NCI-H1105 treated with DMSO at 0.1 percent for 48 hours (cell line): Measurements from ENCODE around the gene CAMK2G.
"Not testable (repeated sequence)": the region's sequence is repeated elsewhere in the genome, so short reads cannot be mapped to it uniquely, and the experiment has no call there.

ENCODE experiments used
- DNase-seq: peaks from one replicate; lab custom pipeline; 2025; lab: John Stamatoyannopoulos, UW

Gene CAMK2G

DNA sequence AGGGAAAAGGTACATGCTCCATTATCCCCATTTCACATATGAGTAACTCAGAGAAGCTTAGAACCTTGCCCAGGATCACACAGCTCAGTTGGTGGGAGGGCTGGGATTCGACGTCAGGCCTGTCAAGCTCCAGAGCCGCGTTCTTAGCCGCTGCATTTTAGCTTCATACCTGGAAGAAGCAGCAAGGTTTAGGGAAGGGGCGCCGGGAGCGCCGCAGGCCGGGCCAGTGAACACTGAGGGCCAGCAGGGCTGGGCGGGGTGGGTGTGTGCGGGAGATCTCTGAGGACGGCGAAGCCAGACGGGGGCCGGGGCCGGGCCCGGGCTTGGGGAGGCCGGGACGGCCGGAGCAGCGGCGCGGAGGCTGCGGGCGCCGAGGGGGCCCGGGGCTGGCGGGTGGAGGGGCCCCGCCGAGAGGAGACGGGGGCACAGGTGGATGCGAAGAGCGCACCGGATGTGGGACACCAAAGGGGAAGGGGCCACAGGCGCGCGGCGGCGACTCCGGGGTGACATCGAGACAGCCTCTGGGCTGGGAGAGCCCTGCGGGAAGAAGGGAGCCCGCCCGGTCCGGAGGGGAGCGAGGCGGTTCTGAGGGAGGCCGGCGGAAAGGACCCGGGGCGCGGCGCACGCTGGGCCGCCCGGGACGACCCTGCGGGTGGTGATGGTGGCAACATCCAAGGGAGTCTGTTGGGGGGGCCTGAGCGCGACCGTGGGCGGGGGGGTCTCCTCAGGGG is 63.5 kb downstream of the CAMK2G start:
- DNase-seq: no peak

DNA sequence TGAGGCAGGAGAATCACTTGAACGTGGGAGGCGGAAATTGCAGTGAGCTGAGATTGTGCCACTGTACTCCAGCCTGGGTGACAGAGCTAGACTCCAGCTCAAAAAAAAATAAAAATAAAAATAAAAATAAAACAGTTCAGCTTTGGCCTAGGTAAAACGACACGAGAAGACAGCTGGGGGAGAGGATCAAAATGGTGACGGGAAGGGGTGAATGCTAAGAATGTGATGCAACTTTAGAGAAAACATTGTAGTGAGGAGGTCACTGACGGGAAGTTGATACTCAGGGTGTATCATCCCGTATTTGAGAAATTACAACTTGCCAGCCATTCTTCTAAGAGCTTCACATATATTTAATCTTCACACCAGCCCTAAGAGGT is 64.0 kb downstream of the CAMK2G start:
- DNase-seq: no peak

DNA sequence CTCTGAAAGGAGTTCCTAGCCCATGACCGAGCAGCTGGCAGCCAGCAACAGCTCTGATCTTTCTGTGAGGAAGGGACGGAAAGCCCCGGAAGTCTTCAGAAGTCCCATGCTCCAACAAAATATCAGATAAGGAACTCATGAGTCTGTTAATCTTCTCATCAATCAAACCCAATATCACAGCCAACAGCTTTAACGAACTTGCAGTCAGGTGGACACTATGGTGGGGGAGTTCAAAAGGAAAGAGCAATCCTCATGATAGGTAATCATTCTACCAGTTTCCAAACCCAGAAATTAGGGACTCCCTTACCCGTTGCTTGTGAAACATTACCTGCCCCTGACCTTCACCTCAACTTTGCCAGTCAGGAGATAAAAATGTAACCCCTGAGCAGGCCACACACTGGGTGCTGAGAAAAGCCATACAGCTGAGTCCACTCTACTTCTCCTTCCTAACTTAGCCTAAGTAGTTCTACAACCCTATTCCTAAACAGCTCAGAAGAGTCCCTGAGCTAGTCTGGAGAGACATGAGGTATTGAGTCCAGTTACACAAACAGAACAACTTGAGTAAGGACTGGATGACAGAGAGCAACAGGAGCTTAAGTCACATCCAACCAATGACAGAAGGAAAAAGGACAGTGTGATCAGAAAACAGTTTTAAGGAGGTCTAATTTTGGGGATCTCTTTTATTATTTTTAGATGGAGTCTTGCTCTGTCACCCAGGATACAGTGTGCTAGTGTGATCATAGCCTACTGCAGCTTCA is 65.1 kb downstream of the CAMK2G start:
- no peak for DNase-seq

DNA sequence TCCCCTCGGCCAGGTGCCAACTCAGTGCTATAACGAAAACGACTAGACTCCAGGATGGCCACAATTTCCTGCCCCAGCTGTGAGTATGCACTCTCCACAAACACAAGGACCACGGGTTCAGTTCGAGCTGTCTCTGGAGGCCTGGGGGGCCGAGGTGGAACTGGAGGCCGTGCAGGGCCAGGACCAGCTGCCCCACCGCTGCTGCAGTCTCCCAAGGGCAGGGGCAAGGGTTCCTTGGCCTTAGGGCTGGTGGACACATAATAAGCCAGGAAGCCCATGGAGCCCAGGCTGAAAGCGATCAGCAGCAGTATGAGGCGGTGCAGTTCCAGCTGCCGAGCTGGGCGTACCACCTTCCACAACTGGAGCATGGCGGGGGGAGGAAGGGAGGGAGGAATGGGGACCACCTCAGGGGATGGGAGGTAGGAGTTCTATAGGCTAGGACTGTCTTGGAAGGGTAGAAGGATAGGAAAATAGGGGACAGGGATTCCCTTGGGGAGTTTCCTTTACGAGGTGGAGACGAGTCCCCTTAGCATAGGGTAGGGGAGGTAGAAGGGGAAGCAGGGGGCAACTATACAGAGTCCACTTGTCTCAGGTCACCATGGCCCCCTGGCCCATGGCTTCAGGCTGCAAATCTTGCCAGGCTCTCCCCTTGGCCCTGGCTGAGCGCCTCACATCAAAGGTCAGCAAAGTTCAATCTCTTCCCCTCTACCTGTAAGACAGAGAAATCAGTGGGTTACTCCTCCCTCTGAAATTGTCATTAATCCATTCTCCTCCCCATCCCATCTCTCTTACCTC is 66.1 kb downstream of the CAMK2G start:
- no peak for DNase-seq

DNA sequence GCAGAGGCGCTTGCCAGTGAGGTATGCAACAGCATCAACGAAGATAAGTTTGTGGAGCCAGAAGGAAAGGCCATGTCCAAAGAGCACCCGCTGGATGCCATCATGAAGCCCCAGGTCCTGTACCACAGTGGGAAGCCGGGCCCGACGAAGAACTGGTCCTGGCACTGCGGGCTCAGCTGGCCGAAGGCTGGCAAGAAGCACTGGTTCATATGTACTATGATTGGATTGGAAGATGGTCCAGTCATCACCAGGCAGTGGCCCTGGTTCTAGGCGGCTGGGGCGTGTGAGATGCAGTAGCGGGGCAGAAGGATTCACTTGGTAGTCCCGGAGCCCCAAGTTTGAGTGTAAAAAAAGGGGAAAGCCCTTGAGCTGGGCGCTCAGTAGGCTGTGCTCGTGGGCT is 66.9 kb downstream of the CAMK2G start:
- no peak for DNase-seq

DNA sequence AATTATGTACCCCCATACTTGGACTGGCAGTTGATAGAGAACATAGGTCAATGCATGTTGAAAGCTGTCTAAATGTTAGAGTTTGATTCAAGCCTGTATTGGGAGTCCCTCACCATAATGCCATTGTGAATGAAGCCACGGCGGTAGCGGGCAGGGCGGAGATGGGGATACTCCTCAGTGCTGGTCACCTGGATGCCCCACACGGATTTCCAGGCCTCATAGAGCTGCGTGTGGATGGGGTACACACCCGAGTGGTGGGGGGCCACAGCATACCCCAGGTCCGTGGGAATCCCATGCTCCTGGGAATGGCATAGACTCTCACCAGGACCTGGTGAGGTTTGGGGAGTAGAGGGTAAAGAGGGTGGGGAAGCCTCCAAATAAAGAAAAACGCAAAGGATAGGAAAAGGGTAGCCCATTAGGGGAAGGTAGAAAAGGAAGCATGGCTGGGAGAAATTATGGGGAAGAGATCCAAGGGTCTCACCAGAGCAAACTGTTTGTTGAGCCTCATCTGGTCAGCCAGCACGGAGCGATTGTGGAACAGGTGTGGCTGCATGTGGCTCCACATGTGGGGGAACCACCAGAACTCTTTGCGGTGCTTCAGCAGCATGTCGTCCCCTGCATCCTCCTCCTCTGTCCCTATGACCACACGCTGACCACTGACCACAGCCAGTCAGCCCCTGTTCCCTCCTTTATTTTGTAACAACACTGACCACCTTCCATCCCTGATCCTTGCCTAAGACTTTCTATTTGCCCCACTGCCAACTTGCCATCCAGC is 68.0 kb downstream of the CAMK2G start:
- DNase-seq: no peak

DNA sequence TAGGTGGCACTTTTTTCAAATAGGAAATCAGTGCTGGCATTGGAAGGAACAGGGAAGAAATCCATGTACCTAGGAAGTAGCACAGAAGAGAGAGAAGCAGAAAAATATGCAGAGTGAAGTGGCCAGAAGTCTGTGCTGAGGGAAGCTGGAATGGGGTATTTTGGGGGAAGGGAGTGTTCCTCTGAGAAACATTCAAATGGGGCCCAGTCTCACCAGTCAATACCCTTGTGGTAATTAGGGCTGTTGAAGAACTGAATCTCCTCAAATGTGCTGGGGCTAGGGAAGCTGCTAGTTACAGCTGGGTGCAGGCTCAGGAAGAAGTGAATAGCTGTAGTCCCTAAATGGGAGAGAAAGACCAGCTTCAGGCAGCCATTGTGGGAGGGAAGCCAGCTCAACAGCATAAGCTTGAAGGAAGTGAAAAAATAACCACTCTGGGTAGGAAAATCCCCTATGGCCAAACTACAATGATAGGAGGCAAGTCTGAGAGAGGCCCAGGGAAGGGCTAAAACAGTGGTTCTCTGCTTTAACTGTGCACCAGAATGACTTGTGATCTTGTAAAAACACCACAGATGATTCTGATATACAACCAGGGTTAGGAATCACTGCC is 70.6 kb downstream of the CAMK2G start:
- no peak for DNase-seq

DNA sequence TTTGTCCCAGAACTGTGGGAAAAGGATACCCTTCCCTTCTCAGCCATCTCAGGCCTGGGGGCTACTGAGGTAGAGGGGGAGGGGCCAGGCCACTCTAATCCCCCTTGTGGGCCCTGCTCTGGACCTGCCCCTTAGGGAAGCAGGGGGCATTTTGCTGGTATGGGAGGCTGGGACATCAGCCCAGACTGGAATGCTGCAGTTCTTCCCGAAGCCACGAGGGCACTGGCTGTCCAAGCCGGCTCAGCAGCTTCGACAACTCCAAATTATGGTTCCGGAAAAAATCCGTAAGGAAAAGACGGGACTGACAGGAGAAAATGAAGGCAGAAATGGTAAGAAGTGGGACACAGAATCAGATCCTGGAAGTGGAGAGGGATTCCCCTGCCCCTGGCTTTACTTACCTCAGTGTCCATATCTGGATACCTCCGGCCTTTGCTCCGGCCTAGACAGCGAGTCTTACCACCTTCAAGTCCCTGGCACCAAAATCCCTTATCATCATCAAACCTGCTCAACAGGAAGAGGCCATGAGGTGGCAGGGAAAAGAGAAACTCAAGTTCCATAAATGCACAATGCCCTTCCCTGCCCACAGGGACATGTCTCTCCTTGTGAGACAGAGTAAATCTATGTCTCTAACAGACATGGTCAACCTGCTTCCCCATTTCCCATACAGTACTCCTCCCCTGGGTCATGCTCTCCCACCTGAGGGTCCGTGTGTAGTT is 71.9 kb downstream of the CAMK2G start:
- no peak for DNase-seq

DNA sequence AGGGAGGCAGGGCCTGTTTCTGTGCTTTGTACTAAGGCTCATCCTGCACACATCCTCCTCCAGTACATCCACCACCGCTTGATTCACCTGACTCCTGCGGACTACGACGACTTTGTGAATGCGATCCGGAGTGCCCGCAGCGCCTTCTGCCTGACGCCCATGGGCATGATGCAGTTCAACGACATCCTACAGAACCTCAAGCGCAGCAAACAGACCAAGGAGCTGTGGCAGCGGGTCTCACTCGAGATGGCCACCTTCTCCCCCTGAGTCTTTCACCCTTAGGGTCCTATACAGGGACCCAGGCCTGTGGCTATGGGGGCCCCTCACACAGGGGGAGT is 73.1 kb downstream of the CAMK2G start:
- DNase-seq: no peak

DNA sequence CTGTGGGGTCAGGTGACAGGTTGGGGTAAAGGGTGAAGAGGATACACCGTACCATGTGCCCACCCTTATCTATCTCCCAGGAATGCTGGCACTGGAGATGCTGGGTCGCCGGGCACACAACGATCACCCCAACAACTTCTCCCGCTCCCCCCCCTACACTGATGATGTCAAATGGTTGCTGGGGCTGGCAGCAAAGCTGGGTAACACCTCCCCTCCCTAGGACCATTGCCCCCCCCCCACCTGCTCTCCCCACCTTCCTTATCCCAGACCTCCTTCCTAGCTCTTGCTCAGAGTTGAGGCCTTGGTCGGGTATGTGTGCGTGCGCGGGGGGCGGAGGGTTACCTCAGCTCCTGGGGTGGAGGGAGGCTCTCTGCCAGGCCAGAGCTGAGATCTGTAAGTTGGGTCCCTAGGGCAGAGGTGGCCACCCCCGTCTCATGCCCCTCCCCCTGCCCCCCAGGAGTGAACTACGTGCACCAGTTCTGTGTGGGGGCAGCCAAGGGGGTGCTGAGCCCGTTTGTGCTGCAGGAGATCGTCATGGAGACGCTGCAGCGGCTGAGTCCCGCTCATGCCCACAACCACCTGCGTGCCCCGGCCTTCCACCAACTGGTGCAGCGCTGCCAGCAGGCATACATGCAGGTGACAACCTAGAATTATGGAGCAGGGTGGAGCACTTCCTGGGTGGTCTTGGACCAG is 73.6 kb downstream of the CAMK2G start:
- no peak for DNase-seq

DNA sequence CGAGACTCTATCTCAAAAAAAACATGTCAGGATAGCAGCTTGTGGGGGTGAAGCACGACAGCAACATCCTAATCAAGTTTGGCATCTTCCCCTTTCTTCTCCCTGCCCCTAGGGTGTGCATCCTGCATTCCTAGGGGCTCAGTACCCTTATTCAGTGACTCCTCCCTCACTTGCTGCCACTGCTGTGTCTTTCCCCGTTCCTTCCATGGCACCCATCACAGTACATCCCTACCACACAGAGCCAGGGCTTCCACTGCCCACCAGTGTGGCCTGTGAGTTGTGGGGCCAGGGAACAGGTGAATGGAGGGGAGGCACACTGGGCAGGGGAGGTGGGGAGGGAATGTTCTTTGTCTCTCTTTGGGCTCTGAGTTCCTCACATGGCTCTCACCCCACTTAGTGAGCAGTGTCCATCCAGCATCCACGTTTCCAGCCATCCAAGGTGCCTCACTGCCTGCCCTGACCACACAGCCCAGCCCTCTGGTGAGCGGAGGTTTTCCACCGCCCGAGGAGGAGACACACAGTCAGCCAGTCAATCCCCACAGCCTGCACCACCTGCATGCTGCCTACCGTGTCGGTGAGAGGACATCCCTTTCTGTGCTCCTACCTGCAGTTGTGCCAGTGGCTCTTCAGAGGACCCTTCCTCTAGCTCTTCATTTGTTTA is 74.3 kb downstream of the CAMK2G start:
- DNase-seq: no peak

DNA sequence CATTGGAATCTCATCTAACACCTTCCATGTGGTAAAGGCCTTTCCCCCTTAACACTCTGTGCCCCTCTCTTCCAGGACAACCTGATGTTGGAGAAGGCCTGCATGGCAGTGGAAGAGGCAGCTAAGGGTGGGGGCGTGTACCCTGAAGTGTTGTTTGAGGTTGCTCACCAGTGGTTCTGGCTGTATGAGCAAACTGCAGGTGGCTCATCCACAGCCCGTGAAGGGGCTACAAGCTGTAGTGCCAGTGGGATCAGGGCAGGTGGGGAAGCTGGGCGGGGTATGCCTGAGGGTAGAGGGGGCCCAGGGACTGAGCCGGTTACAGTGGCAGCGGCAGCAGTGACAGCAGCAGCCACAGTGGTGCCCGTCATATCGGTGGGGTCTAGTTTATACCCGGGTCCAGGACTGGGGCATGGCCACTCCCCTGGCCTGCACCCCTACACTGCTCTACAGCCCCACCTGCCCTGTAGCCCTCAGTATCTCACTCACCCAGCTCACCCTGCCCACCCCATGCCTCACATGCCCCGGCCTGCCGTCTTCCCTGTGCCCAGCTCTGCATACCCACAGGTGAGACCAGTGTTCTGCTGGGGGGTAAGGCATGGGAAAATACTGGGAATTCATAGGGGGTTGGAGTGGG is 75.3 kb downstream of the CAMK2G start:
- DNase-seq: no peak

DNA sequence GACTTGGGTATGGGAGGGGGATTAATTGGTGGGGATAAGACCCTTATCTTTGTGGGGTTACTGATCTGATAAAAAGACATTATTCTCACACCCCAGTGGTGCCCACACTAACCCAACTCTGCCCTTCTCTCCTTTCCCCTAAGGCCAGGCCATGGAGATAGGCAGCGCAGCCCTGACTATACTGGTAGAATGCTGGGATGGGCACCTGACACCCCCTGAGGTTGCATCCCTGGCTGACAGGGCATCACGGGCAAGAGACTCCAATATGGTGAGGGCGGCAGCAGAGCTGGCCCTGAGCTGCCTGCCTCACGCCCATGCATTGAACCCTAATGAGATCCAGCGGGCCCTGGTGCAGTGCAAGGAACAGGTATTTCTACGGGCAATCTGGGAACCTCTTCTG is 76.3 kb downstream of the CAMK2G start:
- no peak for DNase-seq

DNA sequence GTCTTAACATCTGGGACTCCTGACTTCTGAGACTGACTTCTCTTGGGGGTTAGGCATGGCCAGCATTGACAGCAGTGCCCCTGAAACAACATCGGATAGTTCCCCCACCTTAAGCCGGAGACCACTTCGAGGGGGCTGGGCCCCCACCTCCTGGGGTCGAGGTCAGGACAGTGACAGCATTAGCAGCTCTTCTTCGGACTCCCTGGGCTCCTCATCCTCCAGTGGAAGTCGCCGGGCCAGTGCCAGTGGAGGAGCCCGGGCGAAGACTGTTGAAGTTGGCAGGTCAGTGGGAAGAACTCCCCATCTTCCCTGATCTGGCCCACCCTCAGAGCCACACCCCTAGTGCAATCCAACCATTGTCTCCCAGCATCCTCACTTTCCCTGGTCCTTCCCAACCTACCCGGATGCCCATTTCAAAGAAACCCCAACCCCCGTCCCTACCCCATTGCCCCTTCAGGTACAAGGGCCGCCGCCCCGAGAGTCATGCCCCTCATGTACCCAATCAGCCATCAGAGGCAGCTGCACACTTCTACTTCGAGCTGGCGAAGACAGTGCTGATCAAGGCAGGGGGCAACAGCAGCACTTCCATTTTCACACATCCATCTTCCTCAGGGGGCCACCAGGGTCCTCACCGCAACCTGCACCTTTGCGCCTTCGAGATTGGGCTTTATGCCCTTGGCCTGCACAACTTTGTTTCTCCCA is 76.9 kb downstream of the CAMK2G start:
- DNase-seq: no peak

DNA sequence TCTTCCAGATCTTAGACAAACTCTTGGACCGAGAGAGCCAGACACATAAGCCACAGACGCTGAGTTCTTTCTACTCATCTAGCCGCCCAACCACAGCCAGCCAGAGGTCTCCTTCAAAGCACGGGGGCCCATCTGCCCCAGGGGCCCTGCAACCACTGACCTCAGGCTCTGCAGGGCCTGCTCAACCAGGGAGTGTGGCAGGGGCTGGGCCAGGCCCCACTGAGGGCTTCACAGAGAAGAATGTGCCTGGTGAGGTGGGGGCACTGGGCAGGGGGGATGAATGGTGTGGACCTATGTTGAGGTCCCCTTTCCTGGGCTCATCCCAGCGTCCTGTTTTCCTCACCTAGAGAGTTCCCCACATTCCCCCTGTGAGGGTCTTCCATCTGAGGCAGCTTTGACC is 77.6 kb downstream of the CAMK2G start:
- no peak for DNase-seq

DNA sequence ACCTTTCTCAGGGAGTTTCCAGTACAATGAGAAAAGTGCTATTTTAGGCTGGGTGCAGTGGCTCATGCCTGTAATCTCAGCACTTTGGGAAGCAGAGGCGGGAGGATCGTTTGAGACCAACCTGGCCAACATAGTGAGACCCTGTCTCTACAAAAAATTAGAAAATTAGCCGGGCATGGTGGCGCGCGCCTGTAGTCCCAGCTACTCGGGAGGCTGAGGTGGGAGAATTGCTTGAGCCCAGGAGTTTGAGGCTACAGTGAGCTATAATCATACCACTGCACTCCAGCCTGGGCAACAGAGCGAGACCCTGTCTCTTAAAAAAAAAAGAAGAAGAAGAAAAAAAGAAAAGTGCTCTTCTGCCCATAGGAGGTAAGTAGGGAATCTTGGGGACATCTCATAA is 78.3 kb downstream of the CAMK2G start:
- not testable (repeated sequence) for DNase-seq

DNA sequence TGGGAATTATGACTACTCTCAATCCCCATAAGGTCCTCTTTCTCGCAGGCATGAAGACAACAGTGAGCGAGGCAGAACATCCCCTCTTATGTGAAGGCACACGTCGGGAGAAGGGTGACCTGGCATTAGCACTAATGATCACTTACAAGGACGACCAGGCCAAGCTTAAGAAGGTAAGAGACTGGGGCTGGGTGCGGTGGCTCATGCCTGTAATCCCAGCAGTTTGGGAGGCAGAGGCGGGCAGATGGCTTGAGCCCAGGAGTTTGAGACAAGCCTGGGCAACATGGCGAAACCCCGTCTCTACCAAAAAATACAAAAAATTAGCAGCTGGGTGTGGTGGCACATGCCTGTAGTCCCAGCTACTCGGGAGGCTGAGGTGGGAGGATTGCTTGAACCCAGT is 78.9 kb downstream of the CAMK2G start:
- DNase-seq: not testable (repeated sequence)

DNA sequence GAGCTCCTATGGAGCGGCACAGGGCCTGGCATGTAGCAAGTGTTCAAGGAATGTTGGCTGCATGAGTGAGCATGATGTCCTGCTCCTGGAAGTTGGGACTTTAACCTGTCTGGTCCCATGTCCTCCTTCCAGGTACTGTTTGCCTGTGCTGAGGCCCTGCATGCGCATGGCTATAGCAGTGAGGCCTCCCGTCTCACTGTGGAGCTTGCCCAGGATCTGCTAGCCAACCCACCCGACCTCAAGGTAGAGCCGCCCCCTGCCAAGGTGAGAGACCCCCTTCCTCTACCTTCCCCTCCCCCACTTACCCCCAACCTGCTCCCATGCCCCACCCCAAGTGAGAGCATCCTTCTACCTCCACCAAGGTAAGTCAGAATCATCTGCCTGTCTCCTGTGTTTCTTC is 80.9 kb downstream of the CAMK2G start:
- DNase-seq: no peak

DNA sequence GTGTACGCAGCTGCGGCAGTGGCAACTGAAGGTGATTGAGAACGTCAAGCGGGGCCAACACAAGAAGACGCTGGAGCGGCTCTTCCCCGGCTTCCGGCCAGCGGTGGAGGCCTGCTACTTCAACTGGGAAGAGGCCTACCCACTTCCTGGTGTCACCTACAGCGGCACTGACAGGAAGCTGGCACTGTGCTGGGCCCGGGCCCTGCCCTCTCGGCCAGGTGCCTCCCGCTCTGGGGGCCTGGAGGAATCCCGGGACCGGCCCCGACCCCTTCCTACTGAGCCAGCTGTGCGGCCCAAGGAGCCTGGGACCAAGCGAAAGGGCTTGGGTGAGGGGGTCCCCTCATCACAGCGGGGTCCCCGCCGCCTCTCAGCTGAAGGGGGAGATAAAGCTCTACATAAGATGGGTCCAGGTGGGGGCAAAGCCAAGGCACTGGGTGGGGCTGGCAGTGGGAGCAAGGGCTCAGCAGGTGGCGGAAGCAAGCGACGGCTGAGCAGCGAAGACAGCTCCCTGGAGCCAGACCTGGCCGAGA is 82.4 kb downstream of the CAMK2G start:
- no peak for DNase-seq
